Measurements from ENCODE around the gene ZSCAN18.

ZSCAN18 gene

DNA sequence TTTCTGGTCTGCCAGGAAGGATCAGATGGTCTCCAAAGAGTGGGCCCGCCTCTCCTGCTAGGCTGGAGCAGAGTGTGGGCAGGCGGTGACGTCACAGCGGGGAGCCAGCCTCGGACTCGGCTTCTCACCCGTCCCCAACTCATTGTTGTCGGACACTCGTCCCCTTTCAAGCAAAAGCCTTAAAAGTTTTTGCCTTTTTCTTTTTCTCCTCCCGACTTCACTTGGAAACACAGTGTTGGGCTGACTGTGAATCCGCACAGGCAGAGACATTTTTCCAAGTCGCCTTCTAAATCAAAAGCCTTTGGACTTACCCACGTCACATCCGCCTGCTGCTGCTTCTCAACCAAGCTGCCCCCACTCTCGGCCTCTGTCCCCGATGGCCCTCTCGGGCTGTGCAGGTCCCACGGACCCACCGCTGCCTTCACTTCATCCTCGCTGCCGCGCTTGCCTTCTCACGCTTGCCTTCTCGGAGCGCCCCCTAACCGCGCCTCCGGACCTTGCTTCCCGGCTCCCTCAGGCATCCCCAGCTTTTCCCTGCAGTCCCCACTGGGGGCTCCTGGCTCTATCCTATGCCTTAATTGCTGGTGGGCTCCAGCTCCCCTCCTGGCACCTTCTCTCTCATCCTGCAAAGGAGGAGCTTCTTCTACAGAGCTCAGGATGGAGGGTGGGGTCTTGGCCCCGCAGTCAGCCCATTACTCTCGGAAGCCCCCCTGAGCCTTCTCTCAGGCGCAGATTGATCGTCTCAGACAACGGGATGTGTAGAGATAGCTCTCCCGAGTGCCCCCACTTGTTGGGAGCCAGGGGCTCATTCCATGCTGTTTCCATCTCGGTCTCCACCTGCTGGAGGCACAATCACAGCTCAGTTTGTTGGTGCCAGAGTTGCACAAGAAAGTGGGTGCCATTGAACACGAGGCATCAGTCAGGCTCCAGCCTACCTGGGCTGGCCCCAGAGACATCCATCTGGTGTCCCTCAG is 42.8 kb downstream of the ZSCAN18 start:
- Histone ChIP-seq H3K9me3 (ENCODE audit: low read length) (no peaks in the 10 kb centered on the region), H3K4me3 (ENCODE audit: low read depth in 1 of 2, low read length in 2 of 2) (peak overlapping the region; percentile 31 to 48), H3K4me1 (ENCODE audit: insufficient read depth, low read length) (peaks cover 5% of the 10 kb centered on the region), H3K27ac (ENCODE audit: low read depth, low read length) (peak overlapping the region; percentile 58), H3K36me3 (ENCODE audit: insufficient read depth, low read length) (no peaks in the 10 kb centered on the region), H3K9ac (ENCODE audit: low read length) (no peak overlapping the region), H3K27me3 (ENCODE audit: control insufficient read depth in 1 of 2, insufficient read depth in 2 of 2, low read length in 2 of 2) (no peaks in the 10 kb centered on the region)

- Histone ChIP-seq H3K9me3 (ENCODE audit: low read length) (no peaks in the 10 kb centered on the region), H3K9ac (ENCODE audit: low read length) (no peak overlapping the region), H3K27me3 (ENCODE audit: control insufficient read depth in 1 of 2, insufficient read depth in 2 of 2, low read length in 2 of 2) (no peaks in the 10 kb centered on the region), H3K36me3 (ENCODE audit: insufficient read depth, low read length) (no peaks in the 10 kb centered on the region), H3K27ac (ENCODE audit: low read depth, low read length) (no peak overlapping the region), H3K4me1 (ENCODE audit: insufficient read depth, low read length) (peaks cover 3% of the 10 kb centered on the region), H3K4me3 (ENCODE audit: low read depth in 1 of 2, low read length in 2 of 2) (no peak overlapping the region)
These were observed 44.4 kb downstream of the ZSCAN18 start for GRCh38 chr19:58053480-58054156.

DNA sequence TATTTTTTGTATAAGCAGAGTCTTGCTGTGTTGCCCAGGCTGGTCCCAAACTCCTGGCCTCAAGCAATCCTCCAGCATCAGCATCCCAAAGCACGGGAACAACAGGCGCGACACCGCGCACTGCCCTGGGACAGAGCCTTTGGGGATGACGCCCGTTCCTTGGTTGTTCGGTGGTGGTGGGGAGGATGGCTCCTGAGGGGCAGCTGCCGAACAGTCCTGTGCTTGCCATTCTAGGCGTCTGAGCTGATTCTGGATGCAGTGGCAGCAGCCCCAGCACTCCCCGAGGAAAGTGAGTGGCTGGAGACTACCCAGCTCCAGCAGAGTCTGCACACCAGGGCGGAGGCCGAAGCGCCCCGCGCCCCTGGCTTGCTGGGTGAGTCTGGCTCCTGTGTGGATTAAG is 45.8 kb downstream of the ZSCAN18 start:
- Histone ChIP-seq H3K9ac (ENCODE audit: low read length) (no peak overlapping the region), H3K36me3 (ENCODE audit: insufficient read depth, low read length) (no peaks in the 10 kb centered on the region), H3K27ac (ENCODE audit: low read depth, low read length) (no peak overlapping the region), H3K27me3 (ENCODE audit: control insufficient read depth in 1 of 2, insufficient read depth in 2 of 2, low read length in 2 of 2) (no peaks in the 10 kb centered on the region), H3K4me3 (ENCODE audit: low read depth in 1 of 2, low read length in 2 of 2) (no peak overlapping the region), H3K4me1 (ENCODE audit: insufficient read depth, low read length) (no peaks in the 10 kb centered on the region), H3K9me3 (ENCODE audit: low read length) (no peaks in the 10 kb centered on the region)

DNA sequence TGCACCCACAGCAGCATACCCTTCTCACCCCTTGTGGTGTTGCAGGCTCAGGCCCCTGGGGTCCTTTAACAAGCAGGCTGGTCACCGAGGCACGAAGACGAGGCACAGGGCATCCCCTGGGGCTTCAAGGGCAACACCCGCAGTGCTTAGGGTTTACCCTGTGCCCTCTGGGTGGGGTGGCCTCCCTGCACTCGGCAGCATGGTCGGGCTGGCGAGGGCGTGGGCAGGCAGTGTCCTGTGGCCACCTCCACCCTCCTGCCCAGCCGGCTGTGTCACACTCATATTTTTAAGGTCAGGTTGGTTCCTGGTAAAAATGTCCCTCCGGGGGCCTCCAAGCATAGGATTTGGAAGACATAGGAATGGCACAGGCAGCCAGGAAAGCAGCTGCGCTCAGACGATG is 50.4 kb downstream of the ZSCAN18 start:
- Histone ChIP-seq H3K9ac (ENCODE audit: low read length) (no peak overlapping the region), H3K4me3 (ENCODE audit: low read depth in 1 of 2, low read length in 2 of 2) (no peak overlapping the region), H3K27me3 (ENCODE audit: control insufficient read depth in 1 of 2, insufficient read depth in 2 of 2, low read length in 2 of 2) (no peaks in the 10 kb centered on the region), H3K9me3 (ENCODE audit: low read length) (peaks cover 13% of the 10 kb centered on the region), H3K4me1 (ENCODE audit: insufficient read depth, low read length) (no peaks in the 10 kb centered on the region), H3K27ac (ENCODE audit: low read depth, low read length) (no peak overlapping the region), H3K36me3 (ENCODE audit: insufficient read depth, low read length) (no peaks in the 10 kb centered on the region)

- H3K4me1 ChIP-seq (ENCODE audit: insufficient read depth, low read length) = no peaks in the 10 kb centered on the region
- H3K27ac ChIP-seq (ENCODE audit: low read depth, low read length) = no peak overlapping the region
- H3K9me3 ChIP-seq (ENCODE audit: low read length) = peaks cover 13% of the 10 kb centered on the region
- no peak overlapping the region for H3K9ac ChIP-seq (ENCODE audit: low read length)
- H3K27me3 ChIP-seq (ENCODE audit: control insufficient read depth in 1 of 2, insufficient read depth in 2 of 2, low read length in 2 of 2) = no peaks in the 10 kb centered on the region
- no peaks in the 10 kb centered on the region for H3K36me3 ChIP-seq (ENCODE audit: insufficient read depth, low read length)
- no peak overlapping the region for H3K4me3 ChIP-seq (ENCODE audit: low read depth in 1 of 2, low read length in 2 of 2)
These were observed 51.2 kb downstream of the ZSCAN18 start for GRCh38 chr19:58046856-58047255.

GRCh38 chr19:58045411-58046050 is 52.5 kb downstream of the ZSCAN18 start:
- no peak overlapping the region for H3K9ac ChIP-seq (ENCODE audit: low read length)
- H3K27me3 ChIP-seq (ENCODE audit: control insufficient read depth in 1 of 2, insufficient read depth in 2 of 2, low read length in 2 of 2) = no peaks in the 10 kb centered on the region
- no peak overlapping the region for H3K4me3 ChIP-seq (ENCODE audit: low read depth in 1 of 2, low read length in 2 of 2)
- no peaks in the 10 kb centered on the region for H3K4me1 ChIP-seq (ENCODE audit: insufficient read depth, low read length)
- H3K36me3 ChIP-seq (ENCODE audit: insufficient read depth, low read length) = no peaks in the 10 kb centered on the region
- no peak overlapping the region for H3K27ac ChIP-seq (ENCODE audit: low read depth, low read length)
- H3K9me3 ChIP-seq (ENCODE audit: low read length) = peaks cover 13% of the 10 kb centered on the region

GRCh38 chr19:58044886-58045285 is 53.1 kb downstream of the ZSCAN18 start:
- Histone ChIP-seq H3K4me1 (ENCODE audit: insufficient read depth, low read length) (no peaks in the 10 kb centered on the region), H3K9me3 (ENCODE audit: low read length) (peaks cover 13% of the 10 kb centered on the region), H3K27ac (ENCODE audit: low read depth, low read length) (no peak overlapping the region), H3K9ac (ENCODE audit: low read length) (no peak overlapping the region), H3K4me3 (ENCODE audit: low read depth in 1 of 2, low read length in 2 of 2) (no peak overlapping the region), H3K27me3 (ENCODE audit: control insufficient read depth in 1 of 2, insufficient read depth in 2 of 2, low read length in 2 of 2) (no peaks in the 10 kb centered on the region), H3K36me3 (ENCODE audit: insufficient read depth, low read length) (no peaks in the 10 kb centered on the region)

DNA sequence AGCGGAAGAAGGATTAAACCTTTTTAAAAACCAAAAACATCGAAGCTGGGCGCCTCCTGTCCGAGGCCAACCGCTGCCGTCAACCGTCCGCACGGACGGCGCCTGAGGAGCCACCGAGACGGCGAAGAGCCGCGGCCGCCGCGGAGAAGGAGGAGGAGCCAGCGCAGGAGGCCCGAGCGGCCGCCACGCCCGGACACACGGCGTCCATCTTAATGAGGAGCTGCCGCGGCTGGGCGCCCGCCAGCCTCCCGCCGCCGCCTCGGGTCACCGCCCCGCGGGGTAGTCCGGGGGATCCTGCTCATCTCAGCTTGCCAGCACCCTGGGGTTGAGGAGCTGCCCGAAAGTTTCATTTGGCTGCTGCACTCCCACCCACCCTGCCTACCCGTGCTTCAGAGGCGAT is 53.6 kb downstream of the ZSCAN18 start:
- no peaks in the 10 kb centered on the region for H3K4me1 ChIP-seq (ENCODE audit: insufficient read depth, low read length)
- no peaks in the 10 kb centered on the region for H3K36me3 ChIP-seq (ENCODE audit: insufficient read depth, low read length)
- H3K9ac ChIP-seq (ENCODE audit: low read length) = no peak overlapping the region
- no peaks in the 10 kb centered on the region for H3K27me3 ChIP-seq (ENCODE audit: control insufficient read depth in 1 of 2, insufficient read depth in 2 of 2, low read length in 2 of 2)
- H3K27ac ChIP-seq (ENCODE audit: low read depth, low read length) = no peak overlapping the region
- H3K4me3 ChIP-seq (ENCODE audit: low read depth in 1 of 2, low read length in 2 of 2) = no peak overlapping the region
- H3K9me3 ChIP-seq (ENCODE audit: low read length) = peaks cover 13% of the 10 kb centered on the region

DNA sequence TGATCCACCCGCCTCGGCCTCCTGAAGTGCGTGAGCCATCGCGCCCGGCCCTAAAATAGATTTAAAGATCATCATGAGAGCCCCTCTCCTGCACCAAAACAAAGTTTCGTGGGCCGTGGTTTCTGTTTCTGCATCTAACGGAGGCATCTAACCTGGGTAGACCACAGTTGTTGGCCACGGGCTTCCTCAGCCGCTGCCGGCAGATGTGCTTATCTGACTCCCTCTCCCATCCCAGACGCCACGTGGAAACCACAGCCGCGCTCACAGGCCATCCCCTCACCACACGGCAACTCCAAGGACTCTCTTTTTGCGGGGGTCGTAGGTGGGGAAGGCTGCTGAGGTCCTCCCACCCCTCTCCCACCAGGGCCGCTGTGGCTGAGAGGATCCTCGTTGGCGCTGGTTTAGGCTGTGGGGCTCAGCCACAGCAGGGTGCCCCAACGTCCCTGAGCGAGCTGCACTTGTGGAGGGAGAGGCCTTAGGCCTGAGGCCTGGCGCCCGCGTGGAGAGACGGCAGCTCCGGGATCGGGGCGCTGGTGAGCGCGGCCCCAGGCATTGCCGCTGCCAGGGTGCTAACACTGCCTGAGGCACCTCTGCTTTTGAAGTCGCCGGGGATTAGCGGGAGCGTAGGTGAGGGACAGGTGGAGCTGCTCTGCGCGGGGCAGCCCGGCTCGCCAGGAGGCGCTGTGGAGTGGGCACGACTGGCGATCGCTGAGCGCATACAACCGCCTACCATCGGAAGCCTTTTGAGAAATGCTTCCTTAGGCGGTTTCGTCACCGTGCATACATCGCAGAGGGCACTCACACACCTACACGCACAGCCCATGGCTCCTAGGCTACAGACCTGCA is 55.3 kb downstream of the ZSCAN18 start:
- H3K4me1 ChIP-seq (ENCODE audit: insufficient read depth, low read length) = no peaks in the 10 kb centered on the region
- H3K9ac ChIP-seq (ENCODE audit: low read length) = no peak overlapping the region
- no peak overlapping the region for H3K27ac ChIP-seq (ENCODE audit: low read depth, low read length)
- no peaks in the 10 kb centered on the region for H3K27me3 ChIP-seq (ENCODE audit: control insufficient read depth in 1 of 2, insufficient read depth in 2 of 2, low read length in 2 of 2)
- H3K9me3 ChIP-seq (ENCODE audit: low read length) = peaks cover 13% of the 10 kb centered on the region
- H3K36me3 ChIP-seq (ENCODE audit: insufficient read depth, low read length) = no peaks in the 10 kb centered on the region
- H3K4me3 ChIP-seq (ENCODE audit: low read depth in 1 of 2, low read length in 2 of 2) = no peak overlapping the region

DNA sequence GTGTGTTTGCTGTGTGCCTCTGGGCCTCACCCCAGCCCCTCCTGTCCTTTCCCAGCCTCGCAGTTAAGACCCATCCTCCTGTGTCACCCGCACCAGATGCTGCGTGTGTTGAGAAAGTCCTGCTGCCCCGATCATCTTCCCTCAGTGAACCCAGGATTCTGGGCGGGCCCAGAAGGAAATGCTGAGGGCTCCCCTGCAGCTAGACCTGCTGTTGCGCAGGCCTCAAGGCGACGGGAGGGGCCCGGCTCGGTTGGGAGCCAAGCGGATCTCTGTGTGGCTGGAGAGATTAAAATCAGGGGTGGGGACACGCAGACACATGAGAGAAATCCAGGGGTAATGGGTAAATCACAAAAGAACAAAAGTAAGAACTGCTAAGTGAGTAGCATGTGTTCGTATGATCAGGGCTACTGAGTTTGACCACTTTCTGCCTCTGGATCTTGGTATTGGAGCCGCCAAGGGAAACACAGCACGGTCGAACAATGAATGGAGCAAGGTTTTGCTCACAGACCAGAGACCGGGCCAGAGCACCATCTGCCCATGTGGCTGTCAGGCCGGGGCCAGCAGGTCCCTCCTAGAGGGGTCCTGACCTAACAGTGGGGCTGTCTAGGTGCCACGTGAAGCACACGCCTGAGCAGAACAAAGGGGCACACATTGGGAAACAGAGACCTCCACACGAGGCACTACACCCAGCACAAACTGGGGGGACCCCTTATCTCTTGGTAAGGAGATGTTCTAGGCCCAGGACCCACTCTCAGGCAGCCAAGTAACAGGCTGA is 57.1 kb downstream of the ZSCAN18 start:
- Histone ChIP-seq H3K27me3 (ENCODE audit: control insufficient read depth in 1 of 2, insufficient read depth in 2 of 2, low read length in 2 of 2) (no peaks in the 10 kb centered on the region), H3K36me3 (ENCODE audit: insufficient read depth, low read length) (no peaks in the 10 kb centered on the region), H3K4me3 (ENCODE audit: low read depth in 1 of 2, low read length in 2 of 2) (no peak overlapping the region), H3K9me3 (ENCODE audit: low read length) (peaks cover 6% of the 10 kb centered on the region), H3K4me1 (ENCODE audit: insufficient read depth, low read length) (no peaks in the 10 kb centered on the region), H3K9ac (ENCODE audit: low read length) (no peak overlapping the region), H3K27ac (ENCODE audit: low read depth, low read length) (no peak overlapping the region)

Data from muscle layer of colon (tissue), 2 donors.